ENCODE measurements around the gene FASTKD3.

DNA sequence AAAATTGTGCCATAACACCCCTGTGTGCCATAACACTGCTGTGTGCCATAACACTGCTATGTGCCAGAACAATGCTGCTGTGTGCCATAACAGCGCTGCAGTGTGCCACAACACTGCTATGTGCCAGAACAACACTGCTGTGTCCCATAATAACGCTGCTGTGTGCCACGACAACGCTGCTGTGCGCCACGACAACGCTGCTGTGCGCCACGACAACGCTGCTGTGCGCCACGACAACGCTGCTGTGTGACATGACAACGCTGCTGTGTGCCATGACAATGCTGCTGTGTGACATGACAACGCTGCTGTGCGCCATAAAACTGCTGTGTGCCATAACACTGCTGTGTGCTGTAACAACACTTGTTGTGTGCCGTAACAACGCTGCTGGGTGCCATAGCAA is 43.8 kb downstream of the FASTKD3 start:
- TF ChIP-seq, protein P1, sequence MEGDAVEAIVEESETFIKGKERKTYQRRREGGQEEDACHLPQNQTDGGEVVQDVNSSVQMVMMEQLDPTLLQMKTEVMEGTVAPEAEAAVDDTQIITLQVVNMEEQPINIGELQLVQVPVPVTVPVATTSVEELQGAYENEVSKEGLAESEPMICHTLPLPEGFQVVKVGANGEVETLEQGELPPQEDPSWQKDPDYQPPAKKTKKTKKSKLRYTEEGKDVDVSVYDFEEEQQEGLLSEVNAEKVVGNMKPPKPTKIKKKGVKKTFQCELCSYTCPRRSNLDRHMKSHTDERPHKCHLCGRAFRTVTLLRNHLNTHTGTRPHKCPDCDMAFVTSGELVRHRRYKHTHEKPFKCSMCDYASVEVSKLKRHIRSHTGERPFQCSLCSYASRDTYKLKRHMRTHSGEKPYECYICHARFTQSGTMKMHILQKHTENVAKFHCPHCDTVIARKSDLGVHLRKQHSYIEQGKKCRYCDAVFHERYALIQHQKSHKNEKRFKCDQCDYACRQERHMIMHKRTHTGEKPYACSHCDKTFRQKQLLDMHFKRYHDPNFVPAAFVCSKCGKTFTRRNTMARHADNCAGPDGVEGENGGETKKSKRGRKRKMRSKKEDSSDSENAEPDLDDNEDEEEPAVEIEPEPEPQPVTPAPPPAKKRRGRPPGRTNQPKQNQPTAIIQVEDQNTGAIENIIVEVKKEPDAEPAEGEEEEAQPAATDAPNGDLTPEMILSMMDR (conservative IDR thresholded peaks at IDR 0.05): no peak
- no peak for TF ChIP-seq ZFX (IDR thresholded peaks at IDR 0.05)
